Parathyroid adenoma (tissue), 2 donors: ENCODE results near the gene LEKR1.

ENCODE experiments used
- H2AFZ ChIP-seq: fragments of 300-600 bp; sonication (generic); one replicate; pipeline ENCODE4 v1.7.0; 2017; ENCODE audit warnings: antibody characterized with exemption, mild to moderate bottlenecking
- H3K27ac ChIP-seq: fragments of 300-600 bp; sonication (generic); one replicate; pipeline ENCODE4 v1.7.0; 2017
- H3K27me3 ChIP-seq: fragments of 300-600 bp; sonication (generic); one replicate; pipeline ENCODE4 v1.7.0; 2017; ENCODE audit warnings: low read length; ENCODE audit not compliant: control insufficient read depth, insufficient read depth
- H3K36me3 ChIP-seq: fragments of 300-600 bp; sonication (generic); one replicate; pipeline ENCODE4 v1.7.0; 2017; ENCODE audit warnings: low read length; ENCODE audit not compliant: control insufficient read depth, insufficient read depth
- H3K4me1 ChIP-seq: fragments of 300-600 bp; sonication (generic); one replicate; pipeline ENCODE4 v1.7.0; 2017; ENCODE audit warnings: control low read depth
- H3K4me2 ChIP-seq: fragments of 300-600 bp; sonication (generic); one replicate; pipeline ENCODE4 v1.7.0; 2017; ENCODE audit warnings: low read length
- H3K4me3 ChIP-seq: fragments of 300-600 bp; sonication (generic); one replicate; pipeline ENCODE4 v1.7.0; 2017; ENCODE audit warnings: low read depth, low read length
- H3K79me2 ChIP-seq: fragments of 300-600 bp; sonication (generic); one replicate; pipeline ENCODE4 v1.7.0; 2017; ENCODE audit warnings: control low read depth
- H3K9ac ChIP-seq: fragments of 300-600 bp; sonication (generic); one replicate; pipeline ENCODE4 v1.7.0; 2017; ENCODE audit warnings: mild to moderate bottlenecking
- H3K9me3 ChIP-seq: fragments of 300-600 bp; sonication (generic); one replicate; pipeline ENCODE4 v1.7.0; 2017; ENCODE audit warnings: low read length; ENCODE audit not compliant: control insufficient read depth
- TF ChIP-seq, protein P1 (sequence below): fragments of 300-600 bp; sonication (generic); IDR thresholded peaks from one replicate; pipeline ENCODE4 v1.7.0; 2017; ENCODE audit warnings: antibody characterized with exemption, mild to moderate bottlenecking
- donor health status: primary hyperparathyroidism.

LEKR1 gene

DNA sequence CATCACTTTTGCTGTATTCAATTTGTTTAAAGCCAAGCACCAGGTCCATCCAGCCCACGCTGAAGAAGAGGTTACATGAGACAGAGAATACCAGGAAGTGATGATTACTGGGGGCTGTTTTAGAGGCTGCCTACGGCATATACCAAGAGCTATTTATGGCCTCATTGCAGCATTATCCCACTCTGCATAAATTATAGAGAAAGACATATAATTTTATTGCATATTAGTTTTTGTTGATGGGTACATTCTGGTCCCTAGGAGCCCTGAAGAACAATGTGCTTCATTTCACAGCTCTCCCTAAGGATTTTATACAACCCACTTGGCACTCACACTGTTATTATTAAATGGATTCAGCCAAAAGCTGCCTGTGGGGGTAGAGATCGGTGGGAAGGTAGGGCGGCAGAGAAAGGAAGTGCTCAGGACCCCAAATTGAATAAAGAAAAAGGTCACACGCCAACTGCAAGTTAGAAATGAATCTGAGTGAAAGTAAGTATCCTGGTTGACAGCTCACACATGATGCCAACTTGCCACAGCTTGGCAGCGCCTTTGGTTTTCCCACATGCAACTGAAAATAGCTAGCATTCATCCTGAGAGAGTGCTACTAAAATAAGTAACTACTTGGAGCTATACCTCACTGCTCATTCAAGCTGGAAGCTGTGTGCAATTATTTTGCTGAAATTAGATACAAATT is 260.1 kb downstream of the LEKR1 start:
- peak overlapping the region; percentile 99 for H3K27ac ChIP-seq
- no peak overlapping the region for H3K4me3 ChIP-seq

DNA sequence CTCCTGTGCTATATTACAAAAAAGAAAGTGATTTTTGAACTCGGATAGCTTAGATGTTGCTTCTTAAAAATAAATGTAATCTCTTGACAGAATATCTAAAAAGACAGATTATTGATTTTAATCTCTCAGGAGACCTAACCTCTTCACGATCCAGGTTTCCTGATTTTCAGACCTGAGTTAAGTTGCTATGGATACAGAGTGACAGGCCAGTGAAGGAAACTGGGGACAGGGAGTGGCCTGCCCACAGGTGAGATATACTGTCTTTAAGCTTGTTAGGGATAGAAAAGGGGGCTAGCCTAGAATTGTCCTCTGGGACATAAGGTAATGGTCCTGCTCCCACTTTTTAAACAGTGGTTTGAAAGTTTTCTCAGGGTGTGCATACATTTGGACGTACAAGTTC is 260.6 kb downstream of the LEKR1 start:
- Histone ChIP-seq H2AFZ (peak overlapping the region; percentile 47), H3K4me2 (no peak overlapping the region), H3K9ac (no peak overlapping the region), H3K27ac (peak overlapping the region; percentile 99), H3K4me1 (peaks cover 47% of the 10 kb centered on the region), H3K36me3 (no peaks in the 10 kb centered on the region), H3K27me3 (no peaks in the 10 kb centered on the region), H3K4me3 (no peak overlapping the region), H3K9me3 (no peaks in the 10 kb centered on the region), H3K79me2 (no peaks in the 10 kb centered on the region)
- TF ChIP-seq, protein P1, sequence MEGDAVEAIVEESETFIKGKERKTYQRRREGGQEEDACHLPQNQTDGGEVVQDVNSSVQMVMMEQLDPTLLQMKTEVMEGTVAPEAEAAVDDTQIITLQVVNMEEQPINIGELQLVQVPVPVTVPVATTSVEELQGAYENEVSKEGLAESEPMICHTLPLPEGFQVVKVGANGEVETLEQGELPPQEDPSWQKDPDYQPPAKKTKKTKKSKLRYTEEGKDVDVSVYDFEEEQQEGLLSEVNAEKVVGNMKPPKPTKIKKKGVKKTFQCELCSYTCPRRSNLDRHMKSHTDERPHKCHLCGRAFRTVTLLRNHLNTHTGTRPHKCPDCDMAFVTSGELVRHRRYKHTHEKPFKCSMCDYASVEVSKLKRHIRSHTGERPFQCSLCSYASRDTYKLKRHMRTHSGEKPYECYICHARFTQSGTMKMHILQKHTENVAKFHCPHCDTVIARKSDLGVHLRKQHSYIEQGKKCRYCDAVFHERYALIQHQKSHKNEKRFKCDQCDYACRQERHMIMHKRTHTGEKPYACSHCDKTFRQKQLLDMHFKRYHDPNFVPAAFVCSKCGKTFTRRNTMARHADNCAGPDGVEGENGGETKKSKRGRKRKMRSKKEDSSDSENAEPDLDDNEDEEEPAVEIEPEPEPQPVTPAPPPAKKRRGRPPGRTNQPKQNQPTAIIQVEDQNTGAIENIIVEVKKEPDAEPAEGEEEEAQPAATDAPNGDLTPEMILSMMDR: no peak

More for the DNA sequence above, 260.1 kb downstream of the LEKR1 start:
- Histone ChIP-seq H3K9me3 (no peaks in the 10 kb centered on the region), H3K36me3 (no peaks in the 10 kb centered on the region), H2AFZ (peak overlapping the region; percentile 47), H3K9ac (no peak overlapping the region), H3K79me2 (no peaks in the 10 kb centered on the region), H3K27me3 (no peaks in the 10 kb centered on the region), H3K4me2 (no peak overlapping the region), H3K4me1 (peaks cover 46% of the 10 kb centered on the region)
- TF ChIP-seq, protein P1: no peak

DNA sequence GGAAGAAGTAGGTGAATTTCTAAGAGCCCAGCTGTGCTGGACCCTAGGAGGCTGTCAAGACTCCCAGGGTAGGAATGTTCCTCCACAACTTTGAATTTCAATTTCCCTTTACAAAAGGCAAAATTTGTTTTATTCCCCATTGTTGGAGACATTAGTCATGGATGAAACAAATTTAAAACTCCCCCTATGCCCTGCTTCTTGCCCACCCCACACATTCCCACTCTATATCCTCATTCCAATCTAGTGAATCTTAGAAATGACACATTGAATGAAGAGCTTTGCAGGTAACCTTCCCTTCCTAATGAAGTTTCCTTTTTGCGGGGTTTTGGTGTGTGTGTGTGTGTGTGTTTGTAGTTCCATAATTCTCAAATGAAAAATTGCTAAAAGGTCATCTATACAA is 261.2 kb downstream of the LEKR1 start:
- Histone ChIP-seq H3K4me2 (no peak overlapping the region), H3K9ac (no peak overlapping the region), H3K4me1 (peaks cover 41% of the 10 kb centered on the region), H3K27me3 (no peaks in the 10 kb centered on the region), H3K36me3 (no peaks in the 10 kb centered on the region), H2AFZ (peak overlapping the region; percentile 99), H3K4me3 (no peak overlapping the region), H3K9me3 (no peaks in the 10 kb centered on the region), H3K79me2 (no peaks in the 10 kb centered on the region), H3K27ac (peak overlapping the region; percentile 99)
- TF ChIP-seq, protein P1: no peak

DNA sequence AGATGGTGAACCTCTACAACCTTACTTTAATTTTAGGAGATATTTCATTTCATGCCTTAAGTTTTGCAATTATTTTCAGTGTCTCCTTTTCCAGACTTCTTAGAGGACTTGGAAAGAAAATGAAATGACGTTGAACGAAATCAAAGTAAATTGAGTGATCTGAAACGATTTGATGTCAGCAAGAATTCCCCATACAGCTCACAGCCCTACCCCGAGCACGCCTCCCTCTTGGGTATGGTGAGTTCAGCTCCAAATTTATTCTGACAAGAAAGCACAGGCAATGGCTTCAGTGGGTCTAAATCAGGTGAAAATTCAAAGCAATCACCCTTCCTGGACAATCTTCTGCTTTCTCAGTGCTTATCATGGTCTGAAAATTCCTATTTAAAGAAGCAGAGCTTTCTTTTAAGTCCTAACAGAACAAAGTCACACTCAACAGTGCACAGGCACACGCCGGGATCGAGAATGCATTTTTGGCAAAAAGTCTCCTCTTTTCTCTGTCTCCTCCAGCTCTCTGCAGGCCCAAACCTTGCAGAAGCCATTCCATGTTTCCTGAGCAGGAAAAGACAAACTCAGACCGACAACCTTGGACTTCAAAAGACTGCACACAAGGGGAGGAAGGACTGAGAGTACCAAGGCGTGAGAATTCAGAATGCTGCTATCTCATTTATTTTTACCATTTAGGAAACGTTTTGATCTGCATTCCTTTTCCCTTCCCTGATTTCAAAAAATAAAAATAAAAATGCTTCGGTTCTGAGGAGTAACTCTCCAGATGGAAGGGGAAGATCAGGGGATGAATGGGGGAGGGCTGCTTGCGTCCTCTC is 261.8 kb downstream of the LEKR1 start:
- H3K4me3 ChIP-seq: peak overlapping the region; percentile 86
- H3K4me1 ChIP-seq: peaks cover 38% of the 10 kb centered on the region
- peak overlapping the region; percentile 99 for H3K27ac ChIP-seq

More for the DNA sequence above, 261.8 kb downstream of the LEKR1 start:
- no peaks in the 10 kb centered on the region for H3K9me3 ChIP-seq
- H3K36me3 ChIP-seq: no peaks in the 10 kb centered on the region
- peak overlapping the region; percentile 100 for H3K4me2 ChIP-seq
- H3K9ac ChIP-seq: peak overlapping the region; percentile 22
- no peaks in the 10 kb centered on the region for H3K27me3 ChIP-seq
- TF ChIP-seq, protein P1: no peak
- H2AFZ ChIP-seq: peak overlapping the region; percentile 99
- H3K79me2 ChIP-seq: no peaks in the 10 kb centered on the region
